Sigmoid colon (tissue), 4 donors: ENCODE data around the gene MYL12B.

Source experiments
- EP300 ChIP-seq, 4 donors: sonication (generic); formaldehyde crosslinking; IDR thresholded peaks; one replicate each; pipeline ENCODE4 v1.6.1; 2017; ENCODE audit warnings: antibody characterized with exemption in 4 of 4
- POLR2A ChIP-seq, 2 donors: fragments of 450-650 bp; IDR thresholded peaks; one replicate each; pipeline ENCODE4 v1.6.1; 2016; ENCODE audit warnings: antibody characterized with exemption in 2 of 2, mild to moderate bottlenecking in 2 of 2, moderate library complexity in 2 of 2
- POLR2AphosphoS5 ChIP-seq, 4 donors: sonication (generic); formaldehyde crosslinking; IDR thresholded peaks; one replicate each; pipeline ENCODE4 v1.6.1; 2017; ENCODE audit warnings: antibody characterized with exemption in 4 of 4
- TF ChIP-seq, protein P1 (sequence below), 4 experiments: fragments of 450-650 bp in 3 of 4; fragments of 200-600 bp in 1 of 4; IDR thresholded peaks; one replicate each; pipeline ENCODE4 v1.5.1; 2016 to 2019; ENCODE audit warnings: antibody characterized with exemption in 4 of 4, mild to moderate bottlenecking in 3 of 4, moderate library complexity in 2 of 4

GRCh38 chr18:3263132-3263700 lies 1.3 kb downstream of the MYL12B start:
- TF ChIP-seq, protein P1, sequence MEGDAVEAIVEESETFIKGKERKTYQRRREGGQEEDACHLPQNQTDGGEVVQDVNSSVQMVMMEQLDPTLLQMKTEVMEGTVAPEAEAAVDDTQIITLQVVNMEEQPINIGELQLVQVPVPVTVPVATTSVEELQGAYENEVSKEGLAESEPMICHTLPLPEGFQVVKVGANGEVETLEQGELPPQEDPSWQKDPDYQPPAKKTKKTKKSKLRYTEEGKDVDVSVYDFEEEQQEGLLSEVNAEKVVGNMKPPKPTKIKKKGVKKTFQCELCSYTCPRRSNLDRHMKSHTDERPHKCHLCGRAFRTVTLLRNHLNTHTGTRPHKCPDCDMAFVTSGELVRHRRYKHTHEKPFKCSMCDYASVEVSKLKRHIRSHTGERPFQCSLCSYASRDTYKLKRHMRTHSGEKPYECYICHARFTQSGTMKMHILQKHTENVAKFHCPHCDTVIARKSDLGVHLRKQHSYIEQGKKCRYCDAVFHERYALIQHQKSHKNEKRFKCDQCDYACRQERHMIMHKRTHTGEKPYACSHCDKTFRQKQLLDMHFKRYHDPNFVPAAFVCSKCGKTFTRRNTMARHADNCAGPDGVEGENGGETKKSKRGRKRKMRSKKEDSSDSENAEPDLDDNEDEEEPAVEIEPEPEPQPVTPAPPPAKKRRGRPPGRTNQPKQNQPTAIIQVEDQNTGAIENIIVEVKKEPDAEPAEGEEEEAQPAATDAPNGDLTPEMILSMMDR (IDR thresholded peaks at IDR 0.05): no peak
- no peak for TF ChIP-seq POLR2AphosphoS5 (IDR thresholded peaks at IDR 0.05)
- no peak for TF ChIP-seq POLR2A (IDR thresholded peaks at IDR 0.05)
- no peak for TF ChIP-seq EP300 (IDR thresholded peaks at IDR 0.05)
